ENCODE results near the gene CDK6. TPM values are rescaled to one million over a fixed set of nuclear protein-coding genes. Genes with fewer than 3 reads are reported as not detected.
A peak's percentile ranks its signal among the peaks of the same experiment; 100 is the strongest.

The CDK6 gene
- total RNA-seq, 1 donor, result 36.0 TPM

DNA sequence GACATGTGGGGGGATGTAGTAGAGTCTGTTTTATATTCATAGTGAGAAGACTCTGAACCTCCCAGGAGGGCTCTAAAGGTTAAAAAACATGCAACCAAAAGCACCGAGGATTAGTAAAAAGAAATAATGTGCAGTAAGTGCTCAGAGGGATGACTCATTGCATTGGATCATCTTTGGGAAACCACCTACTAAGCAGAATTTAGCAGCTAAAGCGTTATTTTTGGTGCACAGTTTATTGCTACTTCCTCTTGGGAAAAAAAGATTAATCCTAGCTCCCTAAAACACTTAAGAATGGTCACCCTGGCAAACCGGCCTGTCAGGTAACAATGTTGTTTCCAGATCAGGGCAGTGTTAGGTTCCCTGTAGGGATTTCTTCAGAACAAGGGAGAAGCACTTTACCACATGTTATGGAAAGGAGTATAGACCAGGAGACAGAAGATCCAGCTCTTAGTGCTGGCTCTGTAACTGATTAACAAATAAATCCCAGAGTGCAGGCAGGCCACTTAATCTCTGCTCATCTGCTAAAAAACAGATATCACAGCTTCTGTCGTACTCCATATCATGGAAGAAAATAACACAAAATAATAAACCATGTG, 201.4 kb downstream of the CDK6 start:
- TF ChIP-seq, protein P1, sequence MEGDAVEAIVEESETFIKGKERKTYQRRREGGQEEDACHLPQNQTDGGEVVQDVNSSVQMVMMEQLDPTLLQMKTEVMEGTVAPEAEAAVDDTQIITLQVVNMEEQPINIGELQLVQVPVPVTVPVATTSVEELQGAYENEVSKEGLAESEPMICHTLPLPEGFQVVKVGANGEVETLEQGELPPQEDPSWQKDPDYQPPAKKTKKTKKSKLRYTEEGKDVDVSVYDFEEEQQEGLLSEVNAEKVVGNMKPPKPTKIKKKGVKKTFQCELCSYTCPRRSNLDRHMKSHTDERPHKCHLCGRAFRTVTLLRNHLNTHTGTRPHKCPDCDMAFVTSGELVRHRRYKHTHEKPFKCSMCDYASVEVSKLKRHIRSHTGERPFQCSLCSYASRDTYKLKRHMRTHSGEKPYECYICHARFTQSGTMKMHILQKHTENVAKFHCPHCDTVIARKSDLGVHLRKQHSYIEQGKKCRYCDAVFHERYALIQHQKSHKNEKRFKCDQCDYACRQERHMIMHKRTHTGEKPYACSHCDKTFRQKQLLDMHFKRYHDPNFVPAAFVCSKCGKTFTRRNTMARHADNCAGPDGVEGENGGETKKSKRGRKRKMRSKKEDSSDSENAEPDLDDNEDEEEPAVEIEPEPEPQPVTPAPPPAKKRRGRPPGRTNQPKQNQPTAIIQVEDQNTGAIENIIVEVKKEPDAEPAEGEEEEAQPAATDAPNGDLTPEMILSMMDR (IDR thresholded peaks at IDR 0.05; ENCODE audit: insufficient read depth, low read length), result no peak
- peak; percentile 75 for DNase-seq (ENCODE audit: low read depth)
- H3K4me3 ChIP-seq (ENCODE audit: low read depth, low read length), result no peak overlapping the region

GRCh38 chr7:92634205-92634604, 202.2 kb downstream of the CDK6 start:
- H3K4me3 ChIP-seq (ENCODE audit: low read depth, low read length), result no peak overlapping the region
- TF ChIP-seq, protein P1 (IDR thresholded peaks at IDR 0.05; ENCODE audit: insufficient read depth, low read length), result no peak
- peak; percentile 60 for DNase-seq (ENCODE audit: low read depth)

DNA sequence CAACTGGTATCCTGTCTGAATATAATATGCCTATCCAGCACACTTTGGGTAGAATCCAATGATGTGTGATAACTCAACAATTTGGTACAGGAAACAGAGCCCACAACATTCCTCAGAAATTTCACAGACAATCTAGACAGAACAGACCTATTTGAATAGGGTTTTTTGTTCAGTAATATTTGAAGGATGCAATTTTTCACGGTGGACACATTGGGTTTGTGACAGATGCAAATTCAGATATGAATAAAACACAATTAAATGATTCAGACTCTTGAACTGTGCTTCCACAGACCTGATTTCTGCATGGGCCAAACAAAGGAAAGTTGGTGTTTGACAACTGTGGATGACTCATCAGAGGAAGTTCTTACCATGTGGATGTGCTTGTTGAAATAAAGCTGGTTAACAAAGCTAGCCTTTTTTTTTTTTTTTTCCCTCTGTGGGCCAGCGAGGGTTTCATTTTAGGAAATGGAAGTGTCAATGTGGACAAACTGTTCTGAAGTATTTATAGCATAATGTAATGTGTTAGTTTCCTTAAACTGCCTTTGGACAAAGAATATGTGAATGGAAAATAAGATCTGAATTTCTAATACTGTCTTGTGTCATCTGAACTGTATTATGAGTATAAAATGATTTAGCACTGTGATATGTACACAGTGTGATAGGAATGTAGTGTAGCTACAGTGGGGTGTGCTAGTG, 203.0 kb downstream of the CDK6 start:
- TF ChIP-seq, protein P1 (IDR thresholded peaks at IDR 0.05; ENCODE audit: insufficient read depth, low read length), result no peak
- peak; percentile 94 for DNase-seq (ENCODE audit: low read depth)
- H3K4me3 ChIP-seq (ENCODE audit: low read depth, low read length), result peak overlapping the region; percentile 0

- no peak overlapping the region for H3K4me3 ChIP-seq (ENCODE audit: low read depth, low read length)
Measured at GRCh38 chr7:92632791-92633190, 203.6 kb downstream of the CDK6 start.

GRCh38 chr7:92631850-92632487, 204.4 kb downstream of the CDK6 start:
- no peak overlapping the region for H3K4me3 ChIP-seq (ENCODE audit: low read depth, low read length)
- DNase-seq (ENCODE audit: low read depth), result no peak
- TF ChIP-seq, protein P1 (IDR thresholded peaks at IDR 0.05; ENCODE audit: insufficient read depth, low read length), result no peak

More at GRCh38 chr7:92632791-92633190, 203.6 kb downstream of the CDK6 start:
- no peak for DNase-seq (ENCODE audit: low read depth)
- TF ChIP-seq, protein P1 (IDR thresholded peaks at IDR 0.05; ENCODE audit: insufficient read depth, low read length), result no peak

- H3K4me3 ChIP-seq (ENCODE audit: low read depth, low read length), result no peak overlapping the region
- DNase-seq (ENCODE audit: low read depth), result no peak
- TF ChIP-seq, protein P1 (IDR thresholded peaks at IDR 0.05; ENCODE audit: insufficient read depth, low read length), result no peak
Measured at GRCh38 chr7:92631067-92631849, 205.1 kb downstream of the CDK6 start.
